ENCODE data around the gene CAMK1D.
"Not testable (repeated sequence)": the region's sequence is repeated elsewhere in the genome, so short reads cannot be mapped to it uniquely, and the experiment has no call there.

Gene CAMK1D

GRCh38 chr10:12430406-12430982 lies 81.1 kb downstream of the CAMK1D start:
- no peak for DNase-seq (ENCODE audit: low read depth in 2 of 2)

- DNase-seq (ENCODE audit: low read depth in 2 of 2), result no peak
These were observed 82.1 kb downstream of the CAMK1D start for GRCh38 chr10:12431151-12432101.

GRCh38 chr10:12432402-12433189 lies 83.2 kb downstream of the CAMK1D start:
- DNase-seq (ENCODE audit: low read depth in 2 of 2), result no peak

GRCh38 chr10:12434277-12434676 lies 84.9 kb downstream of the CAMK1D start:
- DNase-seq (ENCODE audit: low read depth in 2 of 2), result no peak

- not testable (repeated sequence) for DNase-seq (ENCODE audit: low read depth in 2 of 2)
These were observed 85.3 kb downstream of the CAMK1D start for GRCh38 chr10:12434677-12435076.

- DNase-seq (ENCODE audit: low read depth in 2 of 2), result no peak
These were observed 86.0 kb downstream of the CAMK1D start for GRCh38 chr10:12435348-12435747.

GRCh38 chr10:12438919-12439692 lies 89.8 kb downstream of the CAMK1D start:
- no peak for DNase-seq (ENCODE audit: low read depth in 2 of 2)

- not testable (repeated sequence) for DNase-seq (ENCODE audit: low read depth in 2 of 2)
These were observed 90.4 kb downstream of the CAMK1D start for GRCh38 chr10:12439767-12440166.

- DNase-seq (ENCODE audit: low read depth in 2 of 2), result no peak
These were observed 93.7 kb downstream of the CAMK1D start for GRCh38 chr10:12443026-12443425.

- no peak for DNase-seq (ENCODE audit: low read depth in 2 of 2)
These were observed 95.8 kb downstream of the CAMK1D start for GRCh38 chr10:12444981-12445700.

- no peak for DNase-seq (ENCODE audit: low read depth in 2 of 2)
These were observed 96.5 kb downstream of the CAMK1D start for GRCh38 chr10:12445701-12446334.

- DNase-seq (ENCODE audit: low read depth in 2 of 2), result no peak
These were observed 99.0 kb downstream of the CAMK1D start for GRCh38 chr10:12448340-12448728.

- DNase-seq (ENCODE audit: low read depth in 2 of 2), result peak; percentile 62 to 63
These were observed 99.5 kb downstream of the CAMK1D start for GRCh38 chr10:12448729-12449391.

- no peak for DNase-seq (ENCODE audit: low read depth in 2 of 2)
These were observed 106.0 kb downstream of the CAMK1D start for GRCh38 chr10:12455318-12455717.

GRCh38 chr10:12455766-12456165 lies 106.4 kb downstream of the CAMK1D start:
- DNase-seq (ENCODE audit: low read depth in 2 of 2), result no peak

- DNase-seq (ENCODE audit: low read depth in 2 of 2), result peak in 1 of 2 experiments; percentile 1
These were observed 110.0 kb downstream of the CAMK1D start for GRCh38 chr10:12459340-12459739.

- no peak for DNase-seq (ENCODE audit: low read depth in 2 of 2)
These were observed 110.4 kb downstream of the CAMK1D start for GRCh38 chr10:12459762-12460161.

GRCh38 chr10:12463459-12463838 lies 114.1 kb downstream of the CAMK1D start:
- DNase-seq (ENCODE audit: low read depth in 2 of 2), result no peak

- no peak for DNase-seq (ENCODE audit: low read depth in 2 of 2)
These were observed 116.2 kb downstream of the CAMK1D start for GRCh38 chr10:12465385-12466136.

Data from fibroblast of skin of left quadriceps (primary cell).